ENCODE measurements around the gene TMEM151B.

Gene TMEM151B

GRCh38 chr6:44300292-44300823, 30.1 kb downstream of the TMEM151B start:
- no peak for TF ChIP-seq ZNF274 (IDR thresholded peaks at IDR 0.05; ENCODE audit: low read depth, low read length)
- no peak overlapping the region for H3K4me3 ChIP-seq (ENCODE audit: low read length)

- H3K4me3 ChIP-seq (ENCODE audit: low read length): no peak overlapping the region
- TF ChIP-seq ZNF274 (IDR thresholded peaks at IDR 0.05; ENCODE audit: low read depth, low read length): no peak
These were observed 30.9 kb downstream of the TMEM151B start for GRCh38 chr6:44301106-44301505.

GRCh38 chr6:44301782-44302564, 31.7 kb downstream of the TMEM151B start:
- TF ChIP-seq ZNF274 (IDR thresholded peaks at IDR 0.05; ENCODE audit: low read depth, low read length): no peak
- H3K4me3 ChIP-seq (ENCODE audit: low read length): no peak overlapping the region

GRCh38 chr6:44302856-44303255, 32.6 kb downstream of the TMEM151B start:
- TF ChIP-seq ZNF274 (IDR thresholded peaks at IDR 0.05; ENCODE audit: low read depth, low read length): no peak
- no peak overlapping the region for H3K4me3 ChIP-seq (ENCODE audit: low read length)

- no peak overlapping the region for H3K4me3 ChIP-seq (ENCODE audit: low read length)
- TF ChIP-seq ZNF274 (IDR thresholded peaks at IDR 0.05; ENCODE audit: low read depth, low read length): no peak
These were observed 33.6 kb downstream of the TMEM151B start for GRCh38 chr6:44303842-44304241.

GRCh38 chr6:44304282-44305199, 34.3 kb downstream of the TMEM151B start:
- H3K4me3 ChIP-seq (ENCODE audit: low read length): no peak overlapping the region
- TF ChIP-seq ZNF274 (IDR thresholded peaks at IDR 0.05; ENCODE audit: low read depth, low read length): no peak

GRCh38 chr6:44305200-44305725, 35.0 kb downstream of the TMEM151B start:
- no peak for TF ChIP-seq ZNF274 (IDR thresholded peaks at IDR 0.05; ENCODE audit: low read depth, low read length)
- H3K4me3 ChIP-seq (ENCODE audit: low read length): no peak overlapping the region

GRCh38 chr6:44306710-44307109, 36.5 kb downstream of the TMEM151B start:
- no peak overlapping the region for H3K4me3 ChIP-seq (ENCODE audit: low read length)
- no peak for TF ChIP-seq ZNF274 (IDR thresholded peaks at IDR 0.05; ENCODE audit: low read depth, low read length)

GRCh38 chr6:44307217-44307616, 37.0 kb downstream of the TMEM151B start:
- TF ChIP-seq ZNF274 (IDR thresholded peaks at IDR 0.05; ENCODE audit: low read depth, low read length): no peak
- H3K4me3 ChIP-seq (ENCODE audit: low read length): no peak overlapping the region

- H3K4me3 ChIP-seq (ENCODE audit: low read length): no peak overlapping the region
- no peak for TF ChIP-seq ZNF274 (IDR thresholded peaks at IDR 0.05; ENCODE audit: low read depth, low read length)
These were observed 38.8 kb downstream of the TMEM151B start for GRCh38 chr6:44309092-44309491.

GRCh38 chr6:44309631-44310030, 39.4 kb downstream of the TMEM151B start:
- H3K4me3 ChIP-seq (ENCODE audit: low read length): no peak overlapping the region
- no peak for TF ChIP-seq ZNF274 (IDR thresholded peaks at IDR 0.05; ENCODE audit: low read depth, low read length)

GRCh38 chr6:44310241-44310640, 40.0 kb downstream of the TMEM151B start:
- no peak overlapping the region for H3K4me3 ChIP-seq (ENCODE audit: low read length)
- TF ChIP-seq ZNF274 (IDR thresholded peaks at IDR 0.05; ENCODE audit: low read depth, low read length): no peak

- H3K4me3 ChIP-seq (ENCODE audit: low read length): no peak overlapping the region
- TF ChIP-seq ZNF274 (IDR thresholded peaks at IDR 0.05; ENCODE audit: low read depth, low read length): no peak
These were observed 41.1 kb downstream of the TMEM151B start for GRCh38 chr6:44311304-44311703.

- no peak overlapping the region; the same call in 1 of the 2 replicates for H3K4me3 ChIP-seq (ENCODE audit: low read length)
- no peak for TF ChIP-seq ZNF274 (IDR thresholded peaks at IDR 0.05; ENCODE audit: low read depth, low read length)
These were observed 41.5 kb downstream of the TMEM151B start for GRCh38 chr6:44311767-44312166.
